PFSK-1 (cell line): ENCODE measurements around the gene KLK2.

Source experiments
- POLR2AphosphoS5 ChIP-seq: IDR thresholded peaks from 2 replicates; pipeline ENCODE4 v1.6.1; 2012; ENCODE audit warnings: low read depth, mild to moderate bottlenecking, control low read depth, low read length, moderate library complexity
- SIN3A ChIP-seq: IDR thresholded peaks from 2 replicates; pipeline ENCODE4 v1.6.1; 2012; ENCODE audit warnings: mild to moderate bottlenecking, low read length, moderate library complexity, borderline replicate concordance; ENCODE audit not compliant: insufficient read depth
- TAF1 ChIP-seq: IDR thresholded peaks from 2 replicates; pipeline ENCODE4 v1.6.1; 2012; ENCODE audit warnings: low read length, control low read depth, borderline replicate concordance; ENCODE audit not compliant: insufficient read depth
- TF ChIP-seq, protein P1 (sequence below), 2 experiments: IDR thresholded peaks; 2 replicates each; pipeline versions ENCODE4 v1.6.1 to v1.8.0; 2011 to 2012; ENCODE audit warnings: low read depth in 2 of 2, low read length in 2 of 2, control low read depth in 1 of 2, inconsistent platforms in 1 of 2, mild to moderate bottlenecking in 1 of 2, moderate library complexity in 1 of 2; ENCODE audit not compliant: insufficient read depth in 1 of 2

DNA sequence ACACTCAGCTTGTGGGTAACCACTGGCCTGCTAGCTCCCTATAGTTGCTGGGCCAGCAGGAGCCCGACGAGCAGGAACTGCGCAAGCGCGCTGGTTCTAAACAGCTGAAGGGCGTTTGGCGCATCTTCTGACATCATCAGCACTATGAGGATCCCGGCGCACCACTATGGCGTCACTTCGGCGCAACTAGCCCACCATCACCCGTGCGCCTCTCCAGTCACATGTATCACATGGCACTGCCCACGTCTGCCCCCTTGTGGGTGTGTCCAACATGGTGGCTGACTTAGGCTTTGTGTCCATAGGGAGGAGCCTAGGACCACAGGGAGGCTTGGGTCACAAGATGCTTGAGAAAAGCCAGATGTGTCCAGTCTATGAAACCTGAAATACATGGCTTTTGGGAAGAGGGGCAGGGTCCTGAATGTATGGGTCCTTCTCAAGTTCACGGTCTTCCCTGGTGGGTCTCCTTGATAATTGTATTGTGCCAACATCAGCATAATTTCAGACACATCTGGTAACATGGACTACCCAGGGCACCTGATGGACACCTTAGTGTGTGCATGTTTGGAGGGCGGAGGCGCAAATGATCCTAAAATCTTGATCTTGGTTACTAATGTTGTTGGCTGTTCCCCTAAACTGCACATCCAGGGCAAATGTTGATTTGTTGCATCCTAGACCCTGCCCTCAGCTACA lies 20.0 kb downstream of the KLK2 start:
- TF ChIP-seq POLR2AphosphoS5 (no peak), TAF1 (no peak), SIN3A (no peak)
- TF ChIP-seq, protein P1, sequence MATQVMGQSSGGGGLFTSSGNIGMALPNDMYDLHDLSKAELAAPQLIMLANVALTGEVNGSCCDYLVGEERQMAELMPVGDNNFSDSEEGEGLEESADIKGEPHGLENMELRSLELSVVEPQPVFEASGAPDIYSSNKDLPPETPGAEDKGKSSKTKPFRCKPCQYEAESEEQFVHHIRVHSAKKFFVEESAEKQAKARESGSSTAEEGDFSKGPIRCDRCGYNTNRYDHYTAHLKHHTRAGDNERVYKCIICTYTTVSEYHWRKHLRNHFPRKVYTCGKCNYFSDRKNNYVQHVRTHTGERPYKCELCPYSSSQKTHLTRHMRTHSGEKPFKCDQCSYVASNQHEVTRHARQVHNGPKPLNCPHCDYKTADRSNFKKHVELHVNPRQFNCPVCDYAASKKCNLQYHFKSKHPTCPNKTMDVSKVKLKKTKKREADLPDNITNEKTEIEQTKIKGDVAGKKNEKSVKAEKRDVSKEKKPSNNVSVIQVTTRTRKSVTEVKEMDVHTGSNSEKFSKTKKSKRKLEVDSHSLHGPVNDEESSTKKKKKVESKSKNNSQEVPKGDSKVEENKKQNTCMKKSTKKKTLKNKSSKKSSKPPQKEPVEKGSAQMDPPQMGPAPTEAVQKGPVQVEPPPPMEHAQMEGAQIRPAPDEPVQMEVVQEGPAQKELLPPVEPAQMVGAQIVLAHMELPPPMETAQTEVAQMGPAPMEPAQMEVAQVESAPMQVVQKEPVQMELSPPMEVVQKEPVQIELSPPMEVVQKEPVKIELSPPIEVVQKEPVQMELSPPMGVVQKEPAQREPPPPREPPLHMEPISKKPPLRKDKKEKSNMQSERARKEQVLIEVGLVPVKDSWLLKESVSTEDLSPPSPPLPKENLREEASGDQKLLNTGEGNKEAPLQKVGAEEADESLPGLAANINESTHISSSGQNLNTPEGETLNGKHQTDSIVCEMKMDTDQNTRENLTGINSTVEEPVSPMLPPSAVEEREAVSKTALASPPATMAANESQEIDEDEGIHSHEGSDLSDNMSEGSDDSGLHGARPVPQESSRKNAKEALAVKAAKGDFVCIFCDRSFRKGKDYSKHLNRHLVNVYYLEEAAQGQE (IDR thresholded peaks at IDR 0.05; ENCODE audit: insufficient read depth in 1 of 2, low read depth in 2 of 2, low read length in 2 of 2), result no peak
